IPS-NIHi11 (cell line): ENCODE data around the gene CD300LD.
A peak's percentile ranks its signal among the peaks of the same experiment; 100 is the strongest.
"Not testable (repeated sequence)": the region's sequence is repeated elsewhere in the genome, so short reads cannot be mapped to it uniquely, and the experiment has no call there.

Experiments used
- DNase-seq: peaks from one replicate; pipeline ENCODE4 v3.0.0; 2012; ENCODE audit warnings: mixed read lengths, low spot score

The CD300LD gene

DNA sequence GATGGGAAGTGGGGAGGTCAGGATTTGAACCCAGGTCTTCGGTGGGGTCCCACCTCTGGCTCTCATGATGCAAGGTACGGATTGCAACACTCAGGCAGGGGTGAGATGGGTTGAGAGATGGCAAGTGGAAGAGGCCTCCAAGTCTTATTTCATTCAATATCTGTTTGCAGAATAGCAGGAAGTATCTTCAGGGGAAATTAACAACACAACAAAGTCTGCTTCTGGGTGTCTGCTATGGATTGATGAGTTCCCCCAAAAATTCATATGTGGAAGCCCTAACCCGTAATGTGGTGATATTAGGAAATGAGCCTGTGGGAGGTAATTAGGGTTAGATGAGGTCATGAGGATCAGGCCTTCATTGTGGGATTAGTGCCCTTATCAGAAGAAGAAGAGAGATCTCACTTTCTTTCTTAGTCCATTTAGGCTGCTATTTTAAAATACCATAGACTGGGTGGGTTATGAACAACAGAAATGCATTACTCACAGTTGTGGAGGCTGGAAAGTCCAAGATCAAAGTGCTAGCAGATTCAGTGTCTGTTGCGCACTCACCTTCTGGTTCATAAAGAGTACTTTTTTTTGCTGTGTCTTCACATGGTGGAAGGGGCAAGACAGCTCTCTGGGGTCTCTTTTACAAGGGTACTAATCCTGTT is 20.3 kb downstream of the CD300LD start:
- no peak for DNase-seq

DNA sequence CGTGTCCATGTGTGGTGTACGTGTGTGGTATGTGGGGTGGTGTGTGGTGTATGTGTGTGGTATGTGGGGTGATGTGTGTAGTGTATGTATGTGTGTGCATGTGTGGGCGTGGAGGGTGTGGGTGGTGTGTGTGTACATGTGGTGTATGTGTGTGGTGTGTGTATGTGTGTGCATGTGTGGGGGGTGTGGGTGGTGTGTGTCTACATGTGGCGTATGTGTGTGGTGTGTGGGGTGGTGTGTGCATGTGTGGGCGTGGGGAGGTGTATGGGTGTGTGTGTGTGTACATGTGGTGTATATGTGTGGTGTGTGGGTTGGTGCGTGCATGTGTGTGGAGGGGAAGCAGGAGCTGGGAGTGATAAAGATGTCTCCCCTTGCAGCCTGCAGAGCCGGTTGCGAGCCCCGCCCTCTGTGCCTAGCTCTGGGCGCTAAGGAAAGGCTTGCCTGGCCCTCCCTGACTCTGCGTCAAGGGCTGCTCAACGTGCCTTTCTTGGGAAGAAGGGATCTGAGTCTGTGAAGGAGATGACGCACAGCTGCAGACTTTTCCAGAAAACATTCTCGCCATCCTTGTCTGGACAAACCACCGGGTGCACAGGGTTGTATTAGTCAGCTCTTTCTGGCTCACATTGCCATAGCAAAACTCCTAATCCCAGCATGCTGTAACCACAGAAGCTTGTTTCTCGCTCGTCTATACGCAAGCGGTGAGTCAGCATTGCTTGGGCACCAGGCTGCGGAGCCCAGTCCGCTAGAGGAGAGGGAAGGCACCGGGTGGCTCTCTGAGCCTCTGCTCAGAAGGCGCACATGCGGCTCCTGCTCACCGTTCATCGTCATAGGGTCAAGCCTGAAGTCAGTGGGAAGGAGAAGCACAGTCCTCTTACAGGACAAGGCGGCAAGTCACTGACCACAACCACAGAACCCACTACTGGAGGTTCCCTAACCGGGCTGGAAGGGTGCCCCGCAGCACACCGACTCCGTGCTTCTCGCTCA is 22.8 kb downstream of the CD300LD start:
- no peak for DNase-seq

DNA sequence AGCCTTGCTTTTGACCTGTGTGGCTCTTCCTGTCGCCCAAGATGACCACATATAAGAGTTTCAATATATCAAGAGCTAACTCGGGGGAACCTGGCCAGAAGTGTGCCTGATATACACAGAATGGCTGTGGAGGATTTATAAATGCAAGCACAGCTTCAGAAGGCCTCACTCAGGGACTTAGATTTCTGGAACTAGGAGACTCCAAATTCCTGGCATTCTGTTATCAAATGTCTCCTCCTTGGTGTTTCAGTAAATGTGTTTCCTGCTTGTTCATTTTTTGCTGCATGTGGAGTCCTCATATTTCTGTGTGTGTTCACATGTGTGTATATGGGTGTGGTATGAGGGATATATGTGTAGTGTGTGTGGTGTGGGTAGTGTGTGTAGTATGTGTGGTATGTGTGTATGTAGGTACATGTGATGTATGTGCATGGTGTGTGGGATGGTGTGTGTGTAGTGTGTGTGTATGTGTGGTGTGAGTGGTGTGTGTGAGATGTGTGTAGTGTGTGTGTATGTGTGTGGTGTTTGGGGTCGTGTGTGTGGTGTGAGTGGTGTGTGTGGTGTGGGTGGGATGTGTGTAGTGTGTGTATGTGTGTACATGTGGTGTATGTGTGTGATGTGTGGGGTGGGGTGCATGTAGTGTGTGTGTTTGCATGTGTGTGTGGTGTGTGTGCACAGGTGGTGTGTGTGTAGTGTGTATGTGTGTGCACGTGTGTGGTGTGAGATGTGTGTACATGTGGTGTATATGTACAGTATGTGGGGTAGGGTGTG is 23.8 kb downstream of the CD300LD start:
- no peak for DNase-seq

DNA sequence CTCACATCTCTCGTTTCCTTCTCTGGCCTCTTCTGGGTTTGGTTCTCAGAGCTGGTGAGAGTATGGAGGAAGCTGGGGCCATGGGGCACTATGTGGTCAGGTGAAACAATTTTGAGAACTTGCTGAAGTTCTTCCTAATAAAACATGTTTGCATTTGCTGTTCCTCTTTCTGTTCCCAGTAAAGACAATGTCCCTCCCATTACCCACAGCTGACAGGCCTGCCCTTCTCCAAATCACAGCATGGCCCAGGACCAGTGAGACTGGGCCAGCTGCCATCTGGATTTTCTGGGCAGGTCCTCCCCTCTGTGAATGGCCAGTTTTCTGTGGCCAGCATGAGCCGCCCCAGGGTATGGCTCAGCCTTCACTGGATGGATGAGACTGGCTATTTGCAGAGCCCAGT is 24.7 kb downstream of the CD300LD start, which contains the start of gene CD300H:
Gene CD300H, minus strand, starts transcription at position 113 of the 400 bp plus-strand sequence.
- no peak for DNase-seq

DNA sequence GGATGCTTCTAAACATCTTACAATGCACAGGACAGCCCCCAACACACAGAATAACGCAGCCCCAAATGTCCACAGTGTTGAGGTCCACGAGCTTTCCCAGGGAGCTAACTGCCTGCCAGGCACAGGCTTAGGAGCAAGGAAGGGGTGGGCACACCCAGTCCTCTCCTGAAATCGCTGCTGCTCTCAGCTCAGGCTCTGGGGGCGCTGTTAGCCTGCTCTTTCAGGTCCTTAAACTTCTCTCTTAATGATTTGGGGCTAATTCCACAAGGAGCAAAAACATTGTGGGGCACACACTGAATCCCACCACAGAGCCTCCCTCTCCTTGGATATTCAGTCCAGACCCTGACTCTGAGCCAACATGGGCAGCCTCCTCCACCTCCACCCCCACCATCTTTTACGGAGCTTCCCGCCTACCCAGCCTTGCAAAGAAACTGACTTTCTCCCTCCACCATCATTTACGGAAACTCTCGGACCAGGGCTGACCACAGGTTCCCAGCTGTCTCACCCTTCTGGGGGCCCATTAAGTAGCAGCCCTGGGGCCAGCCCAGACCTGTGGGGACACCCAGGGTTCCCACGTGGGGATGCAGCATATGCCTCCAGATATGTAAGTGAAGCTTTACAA is 25.8 kb downstream of the CD300LD start:
- peak; percentile 77 for DNase-seq

DNA sequence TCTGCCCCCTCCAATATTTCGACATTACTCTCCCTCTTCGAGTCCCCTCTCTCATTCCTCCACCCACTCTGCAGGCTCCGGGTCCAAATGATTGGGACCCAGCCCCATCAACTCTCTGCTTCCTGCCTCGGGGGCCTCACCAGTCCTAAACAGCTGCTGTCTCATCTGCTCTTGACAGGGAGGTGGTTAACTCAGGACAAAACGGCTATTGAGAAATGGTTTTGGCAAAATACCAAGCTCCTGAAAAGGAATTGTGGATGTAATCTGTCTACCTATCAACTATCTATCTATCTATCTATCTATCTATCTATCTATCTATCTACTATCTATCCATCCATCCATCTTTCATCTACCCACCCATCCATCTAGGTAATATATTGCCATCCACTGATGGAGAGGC is 27.0 kb downstream of the CD300LD start:
- no peak for DNase-seq

DNA sequence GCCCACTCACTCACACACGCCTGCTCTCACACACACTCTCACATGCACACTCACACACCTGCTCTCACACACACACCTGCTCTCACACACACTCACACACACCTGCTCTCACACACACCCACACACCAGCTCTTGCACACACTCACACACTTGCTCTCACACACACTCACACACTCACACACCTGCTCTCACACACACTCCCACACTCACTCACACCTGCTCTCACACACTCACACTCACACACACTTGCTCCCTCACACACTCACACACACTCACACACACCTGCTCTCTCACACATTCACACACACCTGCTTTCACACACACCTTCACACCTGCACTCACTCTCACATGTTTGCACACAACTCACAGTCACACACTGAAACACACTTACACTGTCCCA is 28.7 kb downstream of the CD300LD start:
- no peak for DNase-seq

DNA sequence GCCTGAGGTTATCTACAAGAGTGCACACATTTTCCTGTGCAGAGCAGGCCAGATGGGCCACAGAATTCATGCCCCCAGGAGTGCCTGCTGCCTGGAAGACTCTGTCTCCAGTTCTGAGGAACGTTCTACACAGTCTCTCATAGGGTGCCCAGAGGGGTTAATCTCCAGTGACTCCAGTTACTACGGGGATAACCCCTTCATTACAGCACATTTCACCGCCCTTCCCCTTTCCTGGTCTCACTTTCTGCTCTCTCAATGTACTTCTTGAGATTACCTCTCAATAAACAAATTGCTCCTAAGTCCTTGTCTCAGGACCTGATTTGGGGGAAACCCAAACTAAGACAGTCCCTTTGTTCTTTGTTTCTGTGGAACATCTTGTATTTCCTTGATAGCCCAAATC is 30.5 kb downstream of the CD300LD start:
- no peak for DNase-seq

DNA sequence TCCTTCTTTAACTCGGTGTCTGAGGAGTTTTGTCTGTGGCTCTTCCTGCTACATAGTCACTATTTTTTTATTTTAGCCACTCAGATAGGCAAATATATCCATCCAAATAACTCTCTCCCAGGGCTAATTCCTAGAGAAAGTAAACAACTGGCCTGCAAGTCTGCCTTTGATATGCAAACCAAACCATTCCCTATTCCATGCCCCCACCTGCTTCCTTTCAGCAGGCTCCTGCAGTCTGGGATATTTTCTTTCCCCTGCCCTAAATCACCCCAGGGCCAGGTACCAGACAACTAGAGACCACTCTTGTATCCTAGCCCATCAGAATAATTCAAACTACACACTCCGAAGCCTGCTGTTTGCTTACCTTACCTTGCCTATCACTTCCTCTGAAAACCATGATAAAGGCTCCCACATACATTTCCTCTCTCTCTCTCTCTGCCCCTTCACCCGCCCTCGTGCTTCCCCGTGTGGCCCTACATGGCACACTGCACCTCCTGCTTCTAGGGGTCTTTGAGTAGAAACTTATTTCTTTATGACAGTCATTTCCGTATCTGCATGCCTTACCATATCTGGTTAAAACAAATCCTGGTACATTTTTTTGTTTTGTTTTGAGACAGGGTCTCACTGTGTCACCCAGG is 33.1 kb downstream of the CD300LD start:
- DNase-seq = no peak

DNA sequence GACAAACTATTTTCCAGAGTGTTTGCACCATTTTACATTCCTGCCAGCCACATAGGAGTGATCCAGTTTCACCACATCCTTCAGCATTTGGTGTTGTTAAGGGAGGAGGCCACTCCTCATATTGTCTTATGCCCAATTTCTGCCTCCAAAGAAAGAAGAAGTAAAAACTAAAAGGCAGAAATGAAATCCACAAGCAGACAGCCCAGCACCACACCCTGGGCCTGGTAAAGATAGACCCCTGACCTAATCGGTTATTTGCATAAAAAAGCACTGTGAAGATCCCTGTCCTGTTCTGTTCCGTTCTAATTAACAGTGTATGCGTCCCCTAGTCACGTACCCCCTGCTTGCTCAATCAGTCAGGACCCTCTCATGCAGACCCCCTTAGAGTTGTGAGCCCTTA is 33.7 kb downstream of the CD300LD start:
- not testable (repeated sequence) for DNase-seq

DNA sequence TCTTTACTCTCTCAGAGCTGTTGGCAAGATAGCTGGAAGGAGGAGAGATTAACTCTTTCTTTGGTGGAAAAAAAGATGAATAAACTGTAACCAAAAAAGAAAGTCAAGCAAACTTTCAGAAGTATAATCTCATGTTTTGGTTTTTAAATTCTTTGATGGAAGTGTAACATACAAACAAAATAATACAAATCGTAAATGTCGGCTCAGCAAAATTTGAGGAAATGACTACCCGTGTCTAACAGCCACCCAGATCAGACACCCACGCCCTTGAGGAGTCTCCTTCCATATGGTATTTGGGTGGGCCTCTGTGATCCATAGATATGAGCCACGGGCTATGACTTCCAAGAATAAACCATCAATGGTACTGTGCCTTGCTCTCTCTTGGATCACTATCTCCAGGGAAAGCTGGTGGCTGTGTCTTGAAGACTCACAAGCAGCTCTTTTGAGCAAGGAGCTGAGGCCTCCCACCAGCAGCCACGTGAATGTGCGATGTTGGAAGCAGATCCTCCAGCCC is 36.6 kb downstream of the CD300LD start:
- DNase-seq = no peak

DNA sequence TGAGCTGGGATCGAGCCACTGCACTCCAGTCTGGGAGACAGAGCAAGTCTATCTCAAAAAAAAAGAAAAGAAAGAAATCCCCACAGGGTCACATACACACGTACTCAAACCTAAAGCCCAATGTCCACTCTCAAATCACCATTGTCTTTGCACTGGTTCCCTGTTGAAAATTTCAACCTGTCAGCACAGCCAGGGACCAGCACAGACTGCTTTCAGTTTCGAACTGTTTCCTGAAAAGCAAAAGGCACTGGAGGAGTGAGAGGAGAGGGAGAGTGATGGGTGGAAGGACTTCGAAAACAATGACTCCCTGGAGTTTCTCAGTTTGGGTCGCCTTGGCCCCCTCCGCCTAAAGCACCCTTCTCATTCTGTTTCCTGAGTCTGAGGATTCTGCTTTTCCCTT is 37.2 kb downstream of the CD300LD start:
- DNase-seq = no peak

DNA sequence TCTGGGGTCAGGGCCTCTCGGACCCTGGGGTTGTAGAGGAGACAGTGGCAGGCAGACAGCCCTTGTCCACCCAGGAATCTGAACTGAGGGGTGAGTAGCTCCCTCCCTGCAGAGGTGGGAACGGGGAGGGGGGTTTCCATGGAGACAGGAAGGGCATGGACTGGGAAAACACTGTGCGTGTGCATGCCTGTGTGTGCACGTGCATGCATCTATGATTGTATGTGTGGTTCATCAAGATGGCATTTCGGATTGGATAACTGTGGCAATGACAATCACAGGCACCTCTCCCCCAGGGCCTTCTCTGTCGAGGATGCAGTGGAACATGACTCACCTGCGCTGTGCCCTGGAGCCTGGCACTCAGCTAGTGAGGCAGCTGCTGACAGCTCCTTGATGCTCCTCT is 40.0 kb downstream of the CD300LD start:
- no peak for DNase-seq

DNA sequence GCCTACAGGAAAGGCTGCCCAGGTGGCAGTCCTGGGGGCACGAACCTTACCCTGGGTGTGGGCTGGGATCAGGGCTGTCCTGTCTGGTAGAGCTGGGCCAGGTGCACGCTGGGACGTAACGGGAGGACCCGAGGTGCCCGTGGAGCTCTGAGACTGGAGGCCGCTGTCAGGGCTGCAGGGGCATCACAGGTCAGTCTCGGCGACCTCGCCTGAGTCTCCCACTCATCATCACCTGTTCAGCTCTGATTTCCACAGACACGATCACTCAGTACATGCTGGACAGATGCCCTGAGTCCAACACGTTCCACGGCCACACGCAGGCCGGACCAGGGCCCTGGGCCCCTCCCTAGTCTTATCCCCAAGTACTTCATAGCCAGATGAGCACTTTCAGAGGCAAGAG is 41.5 kb downstream of the CD300LD start:
- DNase-seq = no peak

DNA sequence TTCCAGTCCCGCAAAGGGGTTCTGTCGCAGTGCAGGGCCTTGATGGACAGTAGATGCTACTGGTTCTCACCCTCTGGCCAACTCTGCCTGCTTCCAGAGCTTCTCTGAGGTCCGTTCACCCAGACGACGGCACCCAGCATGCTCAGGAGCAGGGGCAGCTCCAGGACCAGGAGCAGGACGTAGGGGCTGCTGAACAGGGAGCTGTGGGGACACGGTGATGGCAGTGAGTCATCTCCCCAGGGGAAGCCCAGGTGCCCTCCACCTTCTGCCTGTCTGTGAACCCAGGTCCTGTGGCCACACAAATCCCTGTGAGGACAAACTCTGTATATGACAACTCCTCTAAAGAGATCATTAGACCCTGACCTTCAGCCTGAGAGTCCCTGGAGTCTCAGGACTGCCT is 42.7 kb downstream of the CD300LD start:
- DNase-seq = no peak

DNA sequence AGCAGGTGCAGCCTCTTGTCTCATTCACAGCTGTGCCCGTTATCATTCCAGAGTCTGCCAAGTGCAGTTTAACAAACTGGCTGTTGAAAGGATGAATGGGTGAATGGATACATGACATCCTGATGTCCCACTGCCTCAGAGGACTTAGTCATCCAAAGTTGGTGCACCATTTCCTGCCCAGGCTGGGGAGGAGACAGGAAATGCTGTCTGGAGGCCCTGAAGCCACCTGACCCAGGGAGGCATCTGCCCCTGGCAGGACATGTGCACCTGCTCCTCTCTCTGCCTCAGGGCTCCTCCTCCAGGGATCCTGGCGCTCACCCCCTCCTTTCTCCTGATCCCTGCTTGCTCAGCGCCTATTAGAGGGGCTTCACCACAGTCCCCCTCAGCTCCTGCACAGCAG is 44.3 kb downstream of the CD300LD start:
- DNase-seq = no peak

DNA sequence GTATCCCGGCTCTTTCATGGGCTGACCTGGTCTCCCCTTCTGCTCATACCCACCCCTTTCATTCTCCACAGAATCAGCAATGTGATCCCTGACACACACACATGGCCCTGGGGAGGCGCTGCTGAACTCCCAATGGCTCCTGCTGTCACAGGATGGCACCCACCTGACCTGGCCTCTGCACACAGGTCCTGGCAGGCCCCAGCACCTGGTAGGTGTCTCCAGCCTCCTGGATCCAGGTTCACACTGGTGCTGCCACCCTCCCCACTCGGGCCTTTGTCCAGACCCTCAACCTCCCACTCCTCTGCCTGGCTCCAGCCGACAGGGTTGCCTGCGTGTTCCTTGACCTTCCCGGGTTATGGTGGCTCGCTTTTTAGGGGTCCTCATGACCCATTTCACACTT is 44.8 kb downstream of the CD300LD start:
- DNase-seq = no peak

DNA sequence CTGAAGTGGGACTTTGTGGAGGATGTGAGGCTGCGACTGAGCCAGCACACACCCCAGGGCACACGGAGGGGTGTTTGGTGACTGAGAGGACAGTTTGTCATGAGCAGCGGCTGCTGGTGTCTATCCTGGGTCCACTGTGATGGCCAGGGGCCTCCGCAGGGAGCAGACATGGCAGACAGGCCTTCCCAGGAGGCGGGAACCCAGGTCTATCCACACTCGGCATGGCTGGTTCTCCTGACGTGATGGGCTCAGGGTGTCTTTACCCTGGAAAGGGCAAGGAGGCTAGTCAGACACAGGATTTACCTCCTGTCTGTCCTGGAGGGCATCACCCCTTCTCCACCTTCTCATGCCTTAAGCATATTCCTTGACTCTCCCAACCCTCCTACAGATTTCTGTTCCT is 45.5 kb downstream of the CD300LD start:
- no peak for DNase-seq

DNA sequence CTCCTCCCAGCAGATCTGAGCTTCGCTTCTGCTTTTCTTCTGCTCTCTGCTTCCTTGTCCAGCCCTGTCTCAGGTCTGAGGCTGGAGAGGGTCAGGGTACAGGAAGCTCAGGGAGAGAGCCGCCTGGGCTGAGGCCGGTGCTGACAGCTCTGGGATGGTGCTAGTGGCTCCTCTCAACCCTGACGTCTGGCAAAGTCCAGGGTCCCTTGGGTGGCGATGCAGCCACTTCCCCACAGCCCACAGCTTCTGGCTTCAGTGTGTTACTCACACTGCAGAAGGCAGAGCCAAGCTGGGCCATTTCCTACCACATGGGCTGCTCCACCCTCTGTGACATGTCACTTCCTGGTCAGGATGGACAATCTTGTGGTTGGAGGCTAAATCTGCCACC is 46.2 kb downstream of the CD300LD start, which contains the start of gene CD300C:
Gene CD300C, minus strand, starts transcription at position 273 of the 388 bp plus-strand sequence. CDS start 333 bp downstream, outside the sequence.
- DNase-seq = no peak

DNA sequence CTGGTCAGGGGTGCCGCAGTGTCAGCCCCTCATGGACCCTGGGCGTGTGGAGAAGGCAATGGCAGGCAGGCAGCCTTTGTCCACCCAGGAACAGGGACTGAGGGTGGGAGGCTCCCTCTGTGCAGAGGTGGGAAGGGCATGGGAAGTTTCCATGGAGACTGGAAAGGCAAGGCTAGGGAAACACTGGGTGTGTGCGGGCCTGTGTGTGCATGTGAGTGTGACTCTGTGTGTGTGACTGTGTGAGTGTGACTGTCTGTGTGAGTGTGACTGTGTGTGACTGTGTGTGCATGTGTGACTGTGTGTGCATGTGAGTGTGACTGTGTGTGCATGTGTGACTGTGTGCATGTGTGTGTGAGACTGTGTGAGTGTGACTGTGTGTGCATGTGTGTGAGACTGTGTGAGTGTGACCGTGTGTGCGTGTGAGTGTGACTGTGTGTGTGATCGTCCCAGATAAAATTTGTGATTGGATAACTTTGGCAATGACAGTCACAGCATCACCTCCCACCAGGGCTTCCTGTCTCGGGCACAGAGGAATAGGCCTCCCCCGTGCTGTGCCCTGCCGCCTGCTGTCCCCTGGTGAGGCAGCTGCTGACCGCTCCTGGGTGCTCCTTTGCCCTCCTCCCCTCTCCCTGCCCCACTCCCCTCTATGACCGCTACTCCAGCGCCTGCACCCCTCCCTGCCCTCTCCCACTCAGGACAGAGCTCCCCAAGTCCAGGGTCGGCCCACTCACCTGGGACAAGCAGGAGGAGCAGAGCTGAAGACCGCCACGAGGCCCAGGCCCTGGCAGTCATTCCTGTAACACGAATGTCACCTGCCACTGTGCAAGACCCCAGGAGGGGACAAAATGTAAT is 46.9 kb downstream of the CD300LD start:
- no peak for DNase-seq
